ENCODE results near the gene COX4I2. TPM values are rescaled to one million over a fixed set of nuclear protein-coding genes. Genes with fewer than 3 reads are reported as not detected.

The COX4I2 gene
- total and polyA plus RNA-seq, 4 donors = 0.35 to 0.81 (median 0.59) TPM; not detected in 1

DNA sequence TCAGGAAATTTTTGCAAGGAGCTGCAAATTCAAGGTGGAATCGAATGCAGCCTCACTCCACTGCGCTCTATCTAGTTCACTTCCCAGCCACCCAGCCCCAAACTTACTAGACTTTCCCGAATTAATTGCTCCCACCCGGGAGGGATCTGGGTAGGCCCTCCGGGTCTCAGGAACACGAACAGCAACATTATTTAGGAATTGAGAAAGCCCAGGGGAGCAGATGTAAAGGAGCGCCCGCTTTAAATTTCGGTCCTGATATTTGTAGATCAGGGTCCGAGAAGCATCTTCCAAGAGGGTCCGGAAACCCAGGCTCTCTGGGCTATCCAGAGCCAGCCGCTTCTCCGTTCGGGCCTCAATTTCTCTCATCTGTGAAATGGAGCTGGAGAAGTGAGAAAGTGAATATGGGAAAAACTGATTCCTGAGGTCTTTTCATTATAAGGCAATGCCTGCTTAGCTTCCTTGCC, 33.1 kb upstream of the COX4I2 start:
- Histone ChIP-seq H3K27ac (ENCODE audit: low read depth in 1 of 2, low read length in 2 of 2) (peak overlapping the region; percentile 87 to 89), H3K27me3 (ENCODE audit: control insufficient read depth in 4 of 4, insufficient read depth in 4 of 4, low read length in 3 of 4) (no peaks in the 10 kb centered on the region), H3K4me1 (ENCODE audit: control insufficient read depth in 4 of 4, insufficient read depth in 4 of 4, low read length in 3 of 4) (peaks cover 8 to 45% (median 28%) of the 10 kb centered on the region in 4 donors), H3K9ac (ENCODE audit: low read depth in 1 of 2, low read length in 2 of 2) (peak overlapping the region; percentile 84 to 96), H3K4me3 (ENCODE audit: low read depth in 1 of 3, low read length in 3 of 3) (peak overlapping the region; percentile 68 to 90 (median 72)), H3K36me3 (ENCODE audit: control insufficient read depth in 4 of 4, insufficient read depth in 3 of 4, low read depth in 1 of 4, low read length in 3 of 4) (peaks cover 0 to 1% (median 0%) of the 10 kb centered on the region in 4 donors), H3K9me3 (ENCODE audit: control insufficient read depth in 4 of 4, low read length in 3 of 4) (no peaks in the 10 kb centered on the region)
- no peak for DNase-seq (ENCODE audit: low spot score)
- WGBS = under 1% methylated on average over 14 of the region's 14 CpGs
- peak; percentile 16 for TF ChIP-seq NR2F2 (IDR thresholded peaks at IDR 0.05)
- TF ChIP-seq, protein P1, sequence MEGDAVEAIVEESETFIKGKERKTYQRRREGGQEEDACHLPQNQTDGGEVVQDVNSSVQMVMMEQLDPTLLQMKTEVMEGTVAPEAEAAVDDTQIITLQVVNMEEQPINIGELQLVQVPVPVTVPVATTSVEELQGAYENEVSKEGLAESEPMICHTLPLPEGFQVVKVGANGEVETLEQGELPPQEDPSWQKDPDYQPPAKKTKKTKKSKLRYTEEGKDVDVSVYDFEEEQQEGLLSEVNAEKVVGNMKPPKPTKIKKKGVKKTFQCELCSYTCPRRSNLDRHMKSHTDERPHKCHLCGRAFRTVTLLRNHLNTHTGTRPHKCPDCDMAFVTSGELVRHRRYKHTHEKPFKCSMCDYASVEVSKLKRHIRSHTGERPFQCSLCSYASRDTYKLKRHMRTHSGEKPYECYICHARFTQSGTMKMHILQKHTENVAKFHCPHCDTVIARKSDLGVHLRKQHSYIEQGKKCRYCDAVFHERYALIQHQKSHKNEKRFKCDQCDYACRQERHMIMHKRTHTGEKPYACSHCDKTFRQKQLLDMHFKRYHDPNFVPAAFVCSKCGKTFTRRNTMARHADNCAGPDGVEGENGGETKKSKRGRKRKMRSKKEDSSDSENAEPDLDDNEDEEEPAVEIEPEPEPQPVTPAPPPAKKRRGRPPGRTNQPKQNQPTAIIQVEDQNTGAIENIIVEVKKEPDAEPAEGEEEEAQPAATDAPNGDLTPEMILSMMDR (IDR thresholded peaks at IDR 0.05; ENCODE audit: low read depth, low read length, missing input control) = no peak

DNA sequence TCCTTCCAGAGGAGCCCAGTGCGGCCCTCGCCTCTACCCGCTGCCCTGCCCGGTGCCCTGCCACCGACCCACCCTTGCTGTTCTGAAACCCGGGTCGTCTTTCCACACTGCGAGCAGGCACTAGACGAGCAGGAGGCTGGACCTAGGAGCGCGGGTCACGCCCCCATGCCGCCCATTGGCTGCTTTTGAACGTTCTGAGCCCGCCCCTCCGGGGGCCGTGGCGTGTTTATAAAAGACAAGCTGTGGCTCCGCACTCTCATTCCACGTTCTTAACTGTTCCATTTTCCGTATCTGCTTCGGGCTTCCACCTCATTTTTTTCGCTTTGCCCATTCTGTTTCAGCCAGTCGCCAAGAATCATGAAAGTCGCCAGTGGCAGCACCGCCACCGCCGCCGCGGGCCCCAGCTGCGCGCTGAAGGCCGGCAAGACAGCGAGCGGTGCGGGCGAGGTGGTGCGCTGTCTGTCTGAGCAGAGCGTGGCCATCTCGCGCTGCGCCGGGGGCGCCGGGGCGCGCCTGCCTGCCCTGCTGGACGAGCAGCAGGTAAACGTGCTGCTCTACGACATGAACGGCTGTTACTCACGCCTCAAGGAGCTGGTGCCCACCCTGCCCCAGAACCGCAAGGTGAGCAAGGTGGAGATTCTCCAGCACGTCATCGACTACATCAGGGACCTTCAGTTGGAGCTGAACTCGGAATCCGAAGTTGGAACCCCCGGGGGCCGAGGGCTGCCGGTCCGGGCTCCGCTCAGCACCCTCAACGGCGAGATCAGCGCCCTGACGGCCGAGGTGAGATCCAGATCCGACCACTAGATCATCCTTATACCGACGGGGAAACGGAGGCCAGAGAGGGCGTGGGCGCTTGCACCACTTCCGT, 32.4 kb upstream of the COX4I2 start, which contains the start of gene ID1:
TSS of gene ID1 (plus strand) at position 259 of the 871 bp plus-strand sequence. CDS start at position 358, 99 bp downstream.
- peaks cover 0 to 1% (median 0%) of the 10 kb centered on the region in 4 donors for H3K36me3 ChIP-seq (ENCODE audit: control insufficient read depth in 4 of 4, insufficient read depth in 3 of 4, low read depth in 1 of 4, low read length in 3 of 4)
- H3K27me3 ChIP-seq (ENCODE audit: control insufficient read depth in 4 of 4, insufficient read depth in 4 of 4, low read length in 3 of 4) = no peaks in the 10 kb centered on the region
- peak within 1 kb of the TSS; percentile 85 to 96 for H3K9ac ChIP-seq (ENCODE audit: low read depth in 1 of 2, low read length in 2 of 2)
- H3K4me3 ChIP-seq (ENCODE audit: low read depth in 1 of 3, low read length in 3 of 3) = peak within 1 kb of the TSS; percentile 72 to 95 (median 90)
- H3K4me1 ChIP-seq (ENCODE audit: control insufficient read depth in 4 of 4, insufficient read depth in 4 of 4, low read length in 3 of 4) = peaks cover 9 to 50% (median 30%) of the 10 kb centered on the region in 4 donors
- H3K27ac ChIP-seq (ENCODE audit: low read depth in 1 of 2, low read length in 2 of 2) = peak within 1 kb of the TSS; percentile 87 to 89
- H3K9me3 ChIP-seq (ENCODE audit: control insufficient read depth in 4 of 4, low read length in 3 of 4) = no peaks in the 10 kb centered on the region
- peak; percentile 95 for DNase-seq (ENCODE audit: low spot score)
- WGBS = under 1% methylated on average over 74 of the region's 74 CpGs
- no peak for TF ChIP-seq HNF4G (IDR thresholded peaks at IDR 0.05)
- peak; percentile 9 for TF ChIP-seq NR2F2 (IDR thresholded peaks at IDR 0.05)
- TF ChIP-seq HNF4A (conservative IDR thresholded peaks at IDR 0.05) = peak in 1 of 2 donors; percentile 36
- no peak for TF ChIP-seq FOXA2 (IDR thresholded peaks at IDR 0.05)
- no peak for TF ChIP-seq GABPA (IDR thresholded peaks at IDR 0.05 in 1 of 2, conservative IDR thresholded peaks at IDR 0.05 in 1 of 2)
- peak; percentile 98 for TF ChIP-seq TAF1 (conservative IDR thresholded peaks at IDR 0.05)
- peak; percentile 76 for TF ChIP-seq SP1 (IDR thresholded peaks at IDR 0.05)
- peak in 1 of 2 donors; percentile 16 for TF ChIP-seq RAD21 (IDR thresholded peaks at IDR 0.05)
- no peak for TF ChIP-seq YY1 (IDR thresholded peaks at IDR 0.05)
- TF ChIP-seq RXRA (IDR thresholded peaks at IDR 0.05) = peak; percentile 7 to 31
- TF ChIP-seq, protein P2, sequence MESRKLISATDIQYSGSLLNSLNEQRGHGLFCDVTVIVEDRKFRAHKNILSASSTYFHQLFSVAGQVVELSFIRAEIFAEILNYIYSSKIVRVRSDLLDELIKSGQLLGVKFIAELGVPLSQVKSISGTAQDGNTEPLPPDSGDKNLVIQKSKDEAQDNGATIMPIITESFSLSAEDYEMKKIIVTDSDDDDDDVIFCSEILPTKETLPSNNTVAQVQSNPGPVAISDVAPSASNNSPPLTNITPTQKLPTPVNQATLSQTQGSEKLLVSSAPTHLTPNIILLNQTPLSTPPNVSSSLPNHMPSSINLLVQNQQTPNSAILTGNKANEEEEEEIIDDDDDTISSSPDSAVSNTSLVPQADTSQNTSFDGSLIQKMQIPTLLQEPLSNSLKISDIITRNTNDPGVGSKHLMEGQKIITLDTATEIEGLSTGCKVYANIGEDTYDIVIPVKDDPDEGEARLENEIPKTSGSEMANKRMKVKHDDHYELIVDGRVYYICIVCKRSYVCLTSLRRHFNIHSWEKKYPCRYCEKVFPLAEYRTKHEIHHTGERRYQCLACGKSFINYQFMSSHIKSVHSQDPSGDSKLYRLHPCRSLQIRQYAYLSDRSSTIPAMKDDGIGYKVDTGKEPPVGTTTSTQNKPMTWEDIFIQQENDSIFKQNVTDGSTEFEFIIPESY (IDR thresholded peaks at IDR 0.05) = no peak
- peak in 1 of 2 donors; percentile 31 for TF ChIP-seq EGR1 (IDR thresholded peaks at IDR 0.05; ENCODE audit: low read depth in 2 of 2)
- TF ChIP-seq FOXA1 (IDR thresholded peaks at IDR 0.05) = no peak
- TF ChIP-seq, protein P3, sequence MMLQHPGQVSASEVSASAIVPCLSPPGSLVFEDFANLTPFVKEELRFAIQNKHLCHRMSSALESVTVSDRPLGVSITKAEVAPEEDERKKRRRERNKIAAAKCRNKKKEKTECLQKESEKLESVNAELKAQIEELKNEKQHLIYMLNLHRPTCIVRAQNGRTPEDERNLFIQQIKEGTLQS (IDR thresholded peaks at IDR 0.05) = no peak
- TF ChIP-seq, protein P4, sequence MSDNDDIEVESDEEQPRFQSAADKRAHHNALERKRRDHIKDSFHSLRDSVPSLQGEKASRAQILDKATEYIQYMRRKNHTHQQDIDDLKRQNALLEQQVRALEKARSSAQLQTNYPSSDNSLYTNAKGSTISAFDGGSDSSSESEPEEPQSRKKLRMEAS (IDR thresholded peaks at IDR 0.05) = no peak
- TF ChIP-seq, protein P5, sequence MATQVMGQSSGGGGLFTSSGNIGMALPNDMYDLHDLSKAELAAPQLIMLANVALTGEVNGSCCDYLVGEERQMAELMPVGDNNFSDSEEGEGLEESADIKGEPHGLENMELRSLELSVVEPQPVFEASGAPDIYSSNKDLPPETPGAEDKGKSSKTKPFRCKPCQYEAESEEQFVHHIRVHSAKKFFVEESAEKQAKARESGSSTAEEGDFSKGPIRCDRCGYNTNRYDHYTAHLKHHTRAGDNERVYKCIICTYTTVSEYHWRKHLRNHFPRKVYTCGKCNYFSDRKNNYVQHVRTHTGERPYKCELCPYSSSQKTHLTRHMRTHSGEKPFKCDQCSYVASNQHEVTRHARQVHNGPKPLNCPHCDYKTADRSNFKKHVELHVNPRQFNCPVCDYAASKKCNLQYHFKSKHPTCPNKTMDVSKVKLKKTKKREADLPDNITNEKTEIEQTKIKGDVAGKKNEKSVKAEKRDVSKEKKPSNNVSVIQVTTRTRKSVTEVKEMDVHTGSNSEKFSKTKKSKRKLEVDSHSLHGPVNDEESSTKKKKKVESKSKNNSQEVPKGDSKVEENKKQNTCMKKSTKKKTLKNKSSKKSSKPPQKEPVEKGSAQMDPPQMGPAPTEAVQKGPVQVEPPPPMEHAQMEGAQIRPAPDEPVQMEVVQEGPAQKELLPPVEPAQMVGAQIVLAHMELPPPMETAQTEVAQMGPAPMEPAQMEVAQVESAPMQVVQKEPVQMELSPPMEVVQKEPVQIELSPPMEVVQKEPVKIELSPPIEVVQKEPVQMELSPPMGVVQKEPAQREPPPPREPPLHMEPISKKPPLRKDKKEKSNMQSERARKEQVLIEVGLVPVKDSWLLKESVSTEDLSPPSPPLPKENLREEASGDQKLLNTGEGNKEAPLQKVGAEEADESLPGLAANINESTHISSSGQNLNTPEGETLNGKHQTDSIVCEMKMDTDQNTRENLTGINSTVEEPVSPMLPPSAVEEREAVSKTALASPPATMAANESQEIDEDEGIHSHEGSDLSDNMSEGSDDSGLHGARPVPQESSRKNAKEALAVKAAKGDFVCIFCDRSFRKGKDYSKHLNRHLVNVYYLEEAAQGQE (IDR thresholded peaks at IDR 0.05) = peak; percentile 96
- no peak for TF ChIP-seq JUND (IDR thresholded peaks at IDR 0.05)
- TF ChIP-seq, protein P1 (IDR thresholded peaks at IDR 0.05; ENCODE audit: low read depth, low read length, missing input control) = no peak

All from liver (tissue), 9 donors.